HG03064 (cell line): Measurements from ENCODE around the gene DMRT2.
A peak's percentile ranks its signal among the peaks of the same experiment; 100 is the strongest.

Source experiments
- ATAC-seq: cut with Tn5 transposase; IDR thresholded peaks from one replicate; pipeline ENCODE4 v1.9.1; 2021; ENCODE audit warnings: low read depth; ENCODE audit not compliant: unreplicated experiment

The DMRT2 gene

DNA sequence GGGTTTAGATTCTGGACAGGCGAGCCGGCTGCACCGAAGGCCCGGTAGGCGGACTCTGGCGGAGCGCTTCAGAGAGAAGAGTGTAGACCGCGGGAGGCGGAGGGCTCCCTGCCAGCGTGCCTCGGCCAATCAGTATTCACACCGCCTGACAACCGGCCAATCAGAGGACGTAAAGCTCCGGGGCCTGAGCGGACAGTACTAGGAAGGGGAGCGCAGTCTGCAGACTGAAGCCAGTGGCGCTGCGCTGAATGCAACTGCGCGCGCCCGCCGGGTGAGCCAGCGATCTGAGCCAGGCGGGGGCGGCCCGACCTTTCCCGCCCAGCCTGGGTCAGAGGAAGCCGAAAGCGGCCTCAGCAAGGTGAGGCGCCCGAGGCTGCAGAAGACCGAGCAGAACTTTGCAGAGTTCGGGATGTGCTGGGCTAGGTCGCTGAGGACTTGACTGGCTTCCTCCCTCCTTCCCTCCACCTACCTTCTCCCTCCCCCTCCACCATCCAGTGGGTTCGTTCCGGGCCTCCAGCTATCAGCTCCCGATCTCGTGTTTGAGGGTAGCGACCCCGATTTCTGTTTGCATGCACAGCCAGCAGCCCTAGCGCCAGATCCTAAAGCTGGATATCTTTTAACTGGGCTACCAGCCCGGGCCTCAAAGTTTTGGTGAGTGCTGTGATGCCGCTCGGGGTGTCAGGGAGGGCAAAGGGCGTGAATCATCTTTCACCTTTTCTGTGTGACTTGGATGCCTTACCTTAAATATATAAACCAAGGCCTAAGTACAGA is at the start of gene DMRT2:
Gene DMRT2, plus strand, starts transcription at position 233 of the 771 bp plus-strand sequence. CDS start 1,257 bp downstream, outside the sequence.
- no peak for ATAC-seq

DNA sequence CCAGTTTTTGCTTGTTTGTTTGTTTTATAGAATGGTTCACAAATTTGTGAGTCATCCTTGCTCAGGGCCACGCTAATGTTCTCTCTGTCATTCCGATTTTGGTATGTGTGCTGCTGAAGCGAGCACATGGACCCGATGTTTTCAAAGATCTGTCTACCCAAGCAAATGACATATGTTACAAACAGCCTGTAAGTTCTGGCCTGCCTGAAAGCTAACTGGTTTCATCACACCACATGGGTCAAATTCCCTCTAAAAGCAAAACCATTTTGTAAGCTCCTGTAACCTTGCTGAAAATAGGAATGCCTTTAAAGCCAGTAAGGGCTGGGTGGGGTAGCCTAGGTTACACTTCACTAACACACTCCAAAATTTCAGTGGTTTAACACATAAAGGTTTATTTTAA is 48.3 kb upstream of the DMRT2 start:
- no peak for ATAC-seq

DNA sequence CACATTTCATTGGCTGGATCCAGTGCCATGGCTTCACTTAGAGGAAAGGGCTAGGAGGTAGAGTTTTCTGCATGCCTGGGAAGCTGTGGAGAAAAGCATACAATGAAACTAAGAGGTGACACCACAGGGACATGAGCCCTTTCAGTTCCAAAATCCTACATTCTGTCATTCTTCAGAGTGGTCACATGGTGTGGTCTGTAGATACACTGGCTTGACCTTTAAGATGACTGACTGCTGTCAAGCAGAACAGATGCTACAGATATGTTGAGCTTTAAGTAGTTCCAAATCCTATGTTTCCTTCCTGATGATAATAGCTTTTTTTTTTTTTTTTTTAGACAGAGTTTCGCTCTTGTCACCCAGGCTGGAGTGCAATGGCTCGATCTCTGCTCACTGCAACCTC is 47.5 kb upstream of the DMRT2 start:
- ATAC-seq = no peak

DNA sequence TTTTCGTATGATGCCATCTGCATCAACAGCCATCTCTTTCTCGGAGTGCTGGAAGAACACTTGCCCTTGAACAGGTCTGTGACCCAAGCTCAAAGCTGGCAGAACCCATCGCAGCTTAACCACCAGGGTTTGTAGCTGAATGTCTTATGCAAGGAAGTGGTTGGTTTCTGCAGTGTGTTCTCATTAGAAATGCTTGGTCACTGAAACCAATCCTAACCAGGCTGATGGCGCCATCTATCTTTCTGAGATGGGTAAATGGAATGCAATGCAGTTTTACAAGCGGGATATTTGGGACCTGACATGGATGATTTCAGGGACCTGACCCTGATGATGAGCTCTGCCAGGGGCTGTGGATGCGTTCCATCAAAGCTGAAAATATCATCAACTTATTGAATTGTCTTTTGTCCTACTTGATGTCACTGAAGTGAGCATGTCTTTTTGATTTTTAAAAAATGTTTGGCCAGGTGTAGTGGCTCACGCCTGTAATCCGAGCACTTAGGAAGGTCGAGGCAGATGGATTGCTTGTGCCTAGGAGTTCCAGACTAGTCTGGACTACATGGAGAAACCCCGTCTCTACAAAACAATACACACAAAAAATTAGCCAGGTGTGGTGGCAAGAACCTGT is 45.0 kb upstream of the DMRT2 start:
- peak; percentile 48 for ATAC-seq

DNA sequence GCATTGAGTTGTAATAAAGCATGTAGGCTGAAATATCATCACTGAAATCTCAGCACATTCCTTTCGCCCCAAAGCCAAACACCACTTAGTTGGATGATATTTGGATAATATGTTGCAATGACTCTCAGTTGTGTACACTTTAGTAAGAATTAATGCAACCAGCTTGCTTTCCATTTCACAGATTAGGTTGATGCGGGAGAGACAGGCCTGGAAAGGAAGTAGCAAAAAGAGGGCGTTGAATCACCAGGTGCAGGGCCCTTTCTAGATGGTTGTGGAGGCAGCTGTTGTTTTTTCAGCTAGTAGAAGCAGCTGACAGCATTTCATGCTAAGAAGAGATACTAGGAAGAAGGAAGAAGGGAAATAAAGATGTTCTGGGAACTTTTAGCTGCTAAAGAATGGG is 42.8 kb upstream of the DMRT2 start:
- no peak for ATAC-seq

DNA sequence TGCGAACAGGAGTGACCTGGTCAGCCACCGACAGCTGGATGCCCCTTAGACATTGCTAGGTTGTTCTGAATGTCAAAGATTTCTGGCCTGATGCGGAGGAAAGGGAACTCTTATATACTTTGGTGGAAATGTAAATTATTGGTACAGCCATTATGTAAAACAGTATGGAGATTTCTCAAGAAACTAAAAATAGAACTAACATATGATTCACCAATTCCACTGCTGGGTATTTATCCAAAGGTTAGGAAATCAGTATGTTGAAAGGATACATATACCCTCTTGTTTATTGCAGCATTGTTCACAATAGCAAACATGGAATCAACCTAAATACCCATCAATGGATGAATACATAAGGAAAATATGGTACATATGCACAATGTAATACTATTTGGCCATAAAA is 41.9 kb upstream of the DMRT2 start:
- ATAC-seq = no peak

DNA sequence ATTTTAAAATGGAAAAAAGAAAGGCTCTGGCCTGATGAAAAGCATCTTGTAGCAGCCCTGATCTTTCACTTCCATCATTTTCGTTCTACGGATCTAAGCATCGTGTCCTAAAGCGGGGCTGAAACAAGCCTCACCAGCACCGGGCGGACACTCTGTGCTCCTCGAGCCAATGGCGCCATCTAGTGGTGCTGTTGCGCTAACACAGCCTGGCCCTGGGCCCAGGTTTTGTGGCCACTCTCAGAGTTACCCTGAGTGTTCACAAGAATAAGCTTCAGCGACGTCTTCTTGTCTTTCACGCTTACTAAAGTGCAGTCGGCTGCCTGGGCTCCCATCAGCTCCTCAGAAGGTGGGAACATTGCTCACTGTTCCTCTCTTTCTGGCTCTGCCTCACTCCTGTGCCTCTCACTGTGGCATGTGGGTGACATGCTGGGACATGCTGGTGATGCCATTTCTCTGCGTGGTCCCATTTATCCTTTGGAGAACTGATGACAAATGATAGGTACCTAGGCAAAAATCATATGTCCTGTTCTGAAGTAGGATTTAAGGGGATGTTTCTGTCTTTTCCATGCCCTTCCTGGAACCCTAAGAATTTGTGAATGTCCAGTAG is 41.0 kb upstream of the DMRT2 start:
- ATAC-seq = peak; percentile 95

DNA sequence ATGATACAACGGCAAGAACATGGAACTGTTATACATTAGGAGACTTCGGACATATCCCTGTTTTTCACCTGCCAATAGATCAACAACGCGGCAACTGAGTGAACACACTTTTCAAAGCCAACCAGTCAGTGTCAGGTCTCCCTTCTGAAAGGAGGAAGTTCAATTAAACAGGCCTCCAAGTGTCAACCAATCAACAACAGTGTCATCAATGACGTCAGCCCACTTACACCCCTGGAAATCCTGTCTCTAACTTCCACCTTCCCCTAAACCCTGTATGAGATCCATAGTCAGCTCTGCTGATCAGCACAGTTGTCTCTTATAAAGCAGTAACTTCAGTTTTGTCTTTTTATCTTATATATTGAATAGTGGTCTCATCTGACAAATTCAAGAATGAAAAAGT is 37.1 kb upstream of the DMRT2 start:
- no peak for ATAC-seq

DNA sequence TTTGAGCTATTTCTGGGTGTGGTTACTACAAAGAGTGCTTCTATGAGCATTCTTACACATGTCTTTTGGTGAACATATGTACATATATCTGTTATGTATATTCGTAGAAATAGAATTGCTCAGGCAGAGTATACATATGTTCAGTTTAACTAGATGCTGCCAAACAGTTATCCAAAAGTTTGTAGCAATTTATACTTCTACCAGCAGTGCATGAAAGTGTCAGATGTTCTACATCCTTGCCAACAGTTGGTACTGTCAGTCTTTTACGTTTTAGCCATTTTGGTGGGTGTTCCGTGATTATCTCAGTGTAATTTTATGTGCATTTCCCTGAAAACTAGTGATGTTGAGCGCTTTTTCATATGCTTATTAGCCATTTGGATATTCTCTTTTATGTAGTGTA is 35.9 kb upstream of the DMRT2 start:
- ATAC-seq = no peak

DNA sequence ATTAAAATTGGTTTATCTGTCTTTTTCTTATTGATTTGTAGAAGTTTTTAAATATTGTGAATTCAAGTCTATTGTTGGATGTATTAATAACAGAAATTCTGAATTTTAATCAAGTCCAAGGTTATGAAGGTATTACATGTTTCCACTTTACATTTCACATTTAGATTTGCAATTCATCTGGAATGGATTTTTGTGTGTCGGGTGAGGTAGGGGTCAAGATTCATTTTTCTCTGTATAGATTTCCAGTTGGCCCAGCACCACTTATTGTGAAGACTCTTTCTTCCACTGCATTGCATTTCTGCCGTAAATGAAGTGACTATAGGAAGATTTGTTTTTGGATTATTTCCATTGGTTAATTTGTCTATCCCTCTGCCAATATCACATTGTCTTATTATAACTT is 35.5 kb upstream of the DMRT2 start:
- ATAC-seq = no peak

DNA sequence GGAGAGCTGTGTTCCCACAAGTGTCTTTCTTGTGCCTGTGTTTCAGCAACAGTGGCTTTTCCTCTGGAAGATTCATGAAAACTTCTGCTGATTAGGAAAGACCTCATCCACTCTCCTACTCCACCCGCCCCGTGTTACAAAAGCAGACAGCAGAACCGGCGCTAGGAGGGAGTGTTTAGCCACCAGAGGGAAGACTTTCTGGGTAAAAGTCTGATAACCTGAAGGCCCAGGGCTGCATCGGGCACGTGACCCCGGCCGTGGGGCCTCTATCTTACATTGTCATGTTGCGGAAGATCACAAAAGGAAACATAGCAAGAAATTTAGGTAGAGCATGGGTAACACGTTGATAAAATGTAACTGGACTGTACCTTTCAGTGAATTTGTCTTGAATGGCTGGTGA is 32.0 kb upstream of the DMRT2 start:
- no peak for ATAC-seq

DNA sequence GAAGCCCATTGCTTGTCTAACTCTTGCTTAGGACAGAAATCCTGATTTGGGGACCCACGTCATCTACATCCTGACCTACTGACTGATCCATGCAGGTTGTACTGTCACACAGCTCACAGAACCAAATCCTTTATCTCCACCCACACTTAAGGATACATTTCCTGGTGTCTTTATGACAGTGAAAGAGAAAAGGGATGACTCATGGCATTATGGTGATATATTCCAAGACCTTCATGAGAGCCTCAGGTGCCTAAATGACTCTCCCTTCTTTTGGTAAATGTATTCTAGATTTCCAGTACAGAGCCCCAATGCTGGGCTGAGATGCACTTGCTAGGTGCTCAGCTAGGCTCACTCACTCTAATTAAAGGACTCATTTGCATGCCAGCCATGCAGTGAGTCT is 26.0 kb upstream of the DMRT2 start:
- no peak for ATAC-seq

DNA sequence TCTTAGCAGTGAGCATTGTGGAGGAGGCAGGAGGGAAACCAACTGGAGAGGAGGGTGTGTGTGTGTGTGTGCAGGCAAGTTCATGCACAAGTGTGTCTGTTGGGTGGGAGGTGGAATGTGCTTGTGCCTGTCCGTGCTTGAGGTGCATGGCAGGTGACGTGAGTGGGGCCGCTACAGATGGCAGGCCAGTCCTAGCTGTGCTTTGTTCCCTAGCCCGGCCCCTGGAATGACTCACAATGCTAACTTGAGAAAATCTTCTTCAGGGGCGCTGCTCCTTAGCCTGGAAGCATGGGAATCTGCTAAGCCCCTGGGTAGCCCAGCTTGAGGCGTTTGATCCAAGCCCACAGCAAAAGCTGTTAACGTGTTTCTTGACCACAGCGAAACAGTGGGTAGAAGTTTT is 25.0 kb upstream of the DMRT2 start:
- no peak for ATAC-seq

DNA sequence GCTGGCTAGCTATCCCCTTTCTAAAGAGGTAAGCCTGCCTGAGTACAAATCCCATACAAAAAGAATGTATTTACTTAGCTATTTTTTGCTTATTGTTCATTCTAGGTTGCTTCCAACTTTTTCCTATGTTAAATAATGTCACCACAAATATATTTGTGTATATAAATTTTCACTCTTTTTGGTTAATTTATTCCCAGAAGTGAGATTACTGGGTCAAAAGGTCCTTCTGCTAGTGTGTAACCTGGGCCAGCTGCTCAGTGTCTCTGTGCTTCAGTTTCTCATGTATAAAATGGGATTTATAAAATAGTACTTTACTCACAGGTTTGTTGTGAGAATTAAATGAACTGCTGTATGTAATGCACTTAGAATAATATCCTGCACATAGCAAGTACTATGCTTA is 23.9 kb upstream of the DMRT2 start:
- ATAC-seq = no peak

DNA sequence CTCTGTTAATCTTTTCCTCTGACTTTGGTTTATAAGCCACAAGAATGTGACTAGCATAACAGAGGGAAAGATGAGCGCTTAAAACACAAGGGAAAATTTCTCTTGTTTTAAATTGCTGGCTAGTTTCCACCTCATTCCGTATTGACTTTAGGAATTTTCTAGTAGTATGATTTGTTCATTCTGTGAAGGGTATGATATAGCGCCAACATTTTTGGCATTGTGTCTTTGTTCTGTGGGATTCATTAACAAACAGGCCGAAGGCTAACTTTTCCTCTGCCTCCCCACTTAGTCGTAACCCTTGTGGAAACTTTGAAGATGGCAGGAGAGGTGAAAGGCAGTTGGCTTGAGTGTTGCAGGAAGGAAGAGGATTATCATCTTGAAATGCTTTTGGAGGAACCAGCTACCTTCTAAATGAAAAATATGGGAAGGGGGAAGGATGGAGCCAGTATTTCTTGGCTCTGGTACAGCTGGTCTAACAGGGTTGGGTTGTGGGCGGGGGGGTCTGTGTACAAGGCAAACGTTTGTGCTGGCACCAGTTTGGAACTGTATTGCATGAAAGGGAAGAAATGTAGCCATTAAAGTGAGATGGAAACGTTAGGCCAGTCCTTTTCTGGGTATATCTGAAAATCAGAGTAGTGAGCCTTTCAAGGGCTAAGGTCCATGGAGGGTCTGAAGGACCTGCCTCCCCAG is 21.5 kb upstream of the DMRT2 start:
- ATAC-seq = no peak

DNA sequence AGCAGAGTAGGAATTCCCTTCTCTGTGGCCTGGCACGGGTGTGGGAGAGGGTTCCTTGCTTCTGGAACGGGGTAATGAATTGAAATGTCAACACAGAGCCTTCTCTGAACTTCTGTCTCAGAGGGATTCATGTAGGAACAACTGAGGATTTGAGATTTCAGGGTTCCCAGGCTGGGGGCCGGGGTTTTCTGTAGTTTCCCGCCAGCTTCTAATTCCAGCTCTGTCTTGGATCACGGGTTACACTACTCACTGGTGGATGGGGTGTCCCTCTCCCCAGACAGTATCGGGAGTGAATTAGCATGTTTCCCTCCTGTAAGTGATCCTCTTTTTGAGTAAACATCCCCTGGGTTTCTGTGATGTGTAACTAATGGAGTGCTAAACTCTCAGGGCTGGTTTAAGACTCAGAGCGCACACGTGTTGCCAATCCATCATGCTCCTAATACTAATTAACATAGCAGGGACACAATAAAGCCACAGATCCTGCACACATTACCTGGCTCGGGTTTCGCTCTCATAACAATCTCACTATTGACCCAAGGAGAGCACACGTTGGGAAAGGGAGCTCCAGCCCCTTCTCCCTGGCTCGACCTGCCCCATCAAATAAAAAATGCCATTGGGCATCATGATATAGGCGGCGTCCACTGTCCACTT is 18.1 kb upstream of the DMRT2 start:
- ATAC-seq = no peak

DNA sequence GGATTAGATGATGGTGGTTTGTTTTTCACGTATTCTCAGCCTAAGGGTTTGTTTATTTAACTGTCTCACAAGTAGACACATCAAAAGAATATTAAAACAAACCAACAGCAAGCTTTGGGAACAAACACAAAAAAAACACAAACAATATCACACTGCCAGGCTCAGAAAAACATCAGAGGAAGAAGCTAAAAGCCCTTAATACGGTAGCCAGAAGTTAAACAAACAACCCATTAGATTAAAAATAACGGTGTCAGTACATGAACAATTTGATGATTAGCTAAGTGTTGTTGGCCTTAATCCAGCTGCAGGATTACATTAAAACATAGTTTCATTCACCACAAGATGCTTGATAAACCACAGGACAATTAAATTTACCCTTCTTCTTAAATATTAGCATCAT is 15.9 kb upstream of the DMRT2 start:
- ATAC-seq = no peak

DNA sequence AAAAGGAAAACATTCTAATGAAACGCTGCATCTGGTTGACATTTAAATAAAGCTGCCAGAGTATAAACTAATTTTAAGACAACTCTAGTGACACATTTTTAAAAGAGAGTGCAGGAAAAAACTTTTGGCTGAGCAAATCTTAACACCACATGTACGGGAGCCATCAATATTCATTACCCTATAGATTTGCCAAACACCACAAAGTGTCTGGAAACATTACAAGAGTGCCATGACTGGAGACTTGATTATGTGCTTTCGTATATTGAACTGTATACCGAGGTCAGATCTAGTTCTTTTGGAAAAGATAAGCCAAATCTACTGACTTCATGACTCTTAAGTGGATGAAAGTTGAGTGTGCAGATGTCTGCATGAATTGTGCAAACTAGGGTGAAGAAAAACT is 10.6 kb upstream of the DMRT2 start:
- ATAC-seq = no peak

DNA sequence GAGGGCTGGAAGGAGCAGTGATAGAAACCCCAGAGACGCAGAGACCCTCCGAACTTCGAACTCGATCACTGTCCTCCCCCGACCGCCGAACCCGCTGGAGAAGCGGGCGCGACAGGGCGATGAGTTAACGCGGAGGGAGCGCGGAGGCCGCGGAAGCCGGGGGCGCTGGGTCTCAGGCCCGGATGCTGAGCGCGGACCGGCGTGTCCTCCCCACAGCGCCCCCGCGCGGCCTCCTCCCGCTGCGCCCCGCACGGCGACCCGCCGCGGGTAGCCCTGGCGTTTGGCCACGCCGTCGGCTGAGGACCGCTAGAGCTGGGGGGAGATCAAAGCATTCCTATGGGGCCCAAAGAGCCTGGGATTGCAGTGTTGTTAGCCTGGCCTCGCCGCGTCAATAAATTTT is 7.7 kb upstream of the DMRT2 start:
- no peak for ATAC-seq

DNA sequence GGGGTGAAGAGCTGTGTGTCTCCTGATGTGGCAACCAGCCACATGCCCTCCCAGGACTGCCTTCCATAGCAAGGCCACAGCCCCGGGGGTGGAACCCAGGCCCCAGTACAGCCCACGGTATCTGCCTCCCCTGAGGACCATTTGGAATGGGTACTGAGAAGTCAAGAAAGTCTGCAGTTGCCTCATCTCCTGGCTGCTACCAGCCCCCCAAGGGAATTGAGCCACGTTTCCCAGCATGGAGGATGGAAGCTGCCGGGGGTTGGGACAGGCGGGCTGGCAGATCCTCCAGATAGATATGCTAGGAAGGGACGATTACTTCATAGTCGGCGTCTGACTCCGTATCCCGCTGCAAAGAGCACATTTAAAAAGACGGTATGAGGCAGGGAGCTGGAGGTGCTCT is 5.5 kb upstream of the DMRT2 start:
- ATAC-seq = no peak
